Measurements from ENCODE around the gene SMIM26. TPM values are rescaled to one million over a fixed set of nuclear protein-coding genes. Genes with fewer than 3 reads are reported as not detected.

SMIM26 gene
- total RNA-seq, 1 experiment from 2014 or later = 83.7 TPM

GRCh38 chr20:18580012-18580411 lies 12.8 kb downstream of the SMIM26 start:
- DNase-seq (ENCODE audit: low read depth) = no peak

GRCh38 chr20:18585134-18585533 lies 17.9 kb downstream of the SMIM26 start:
- DNase-seq (ENCODE audit: low read depth) = peak; percentile 11

GRCh38 chr20:18587665-18588573 lies 20.7 kb downstream of the SMIM26 start, which contains the start of gene DTD1:
Gene DTD1, plus strand, starts transcription at chr20:18588054. Its CDS starts 19 bp downstream, at chr20:18588073.
- DNase-seq (ENCODE audit: low read depth) = peak; percentile 92

GRCh38 chr20:18588574-18588933 lies 21.3 kb downstream of the SMIM26 start:
- DNase-seq (ENCODE audit: low read depth) = no peak

- no peak for DNase-seq (ENCODE audit: low read depth)
Measured at GRCh38 chr20:18589941-18590674, 22.9 kb downstream of the SMIM26 start.

GRCh38 chr20:18596270-18596669 lies 29.0 kb downstream of the SMIM26 start:
- no peak for DNase-seq (ENCODE audit: low read depth)

- no peak for DNase-seq (ENCODE audit: low read depth)
Measured at GRCh38 chr20:18609741-18610140, 42.5 kb downstream of the SMIM26 start.

GRCh38 chr20:18611492-18611891 lies 44.3 kb downstream of the SMIM26 start:
- no peak for DNase-seq (ENCODE audit: low read depth)

- peak; percentile 14 for DNase-seq (ENCODE audit: low read depth)
Measured at GRCh38 chr20:18613553-18613952, 46.3 kb downstream of the SMIM26 start.

GRCh38 chr20:18614244-18614643 lies 47.0 kb downstream of the SMIM26 start:
- DNase-seq (ENCODE audit: low read depth) = no peak

GRCh38 chr20:18615020-18615650 lies 47.9 kb downstream of the SMIM26 start:
- no peak for DNase-seq (ENCODE audit: low read depth)

Other genes starting within 250 kb of the SMIM26 start
- 0.89 and 1.4 TPM in 2 replicates for gene DZANK1, start 100.4 kb upstream of the SMIM26 start, total RNA-seq (2014; rRNA removed; shearing (Covaris generic))
- gene POLR3F, start 100.0 kb upstream of the SMIM26 start, total RNA-seq (2014; rRNA removed; shearing (Covaris generic)) = 15.9 and 17.4 TPM in 2 replicates
- gene RBBP9, start 70.2 kb upstream of the SMIM26 start, total RNA-seq (2014; rRNA removed; shearing (Covaris generic)) = 18.4 and 24.7 TPM in 2 replicates
- 56.3 and 60.6 TPM in 2 replicates for gene SEC23B, start 59.5 kb upstream of the SMIM26 start, total RNA-seq (2014; rRNA removed; shearing (Covaris generic))
- 80.6 and 107 TPM in 2 replicates for gene DTD1, start 20.6 kb downstream of the SMIM26 start, total RNA-seq (2014; rRNA removed; shearing (Covaris generic))
- gene SCP2D1, start 246.4 kb downstream of the SMIM26 start, total RNA-seq (2014; rRNA removed; shearing (Covaris generic)) = not detected in 2 replicates

Data from Daoy (cell line).